GM10248 (cell line): ENCODE results near the gene ZMIZ1.

Experiments used
- CTCF ChIA-PET: fragments of 300-600 bp; sonication (Branson Sonifier 250); formaldehyde crosslinking; extraction: SDS; loops from one replicate; lab custom pipeline; 2021; ENCODE audit warnings: antibody characterized with exemption; lab: Yijun Ruan, JAX
- POLR2A ChIA-PET: fragments of 350-650 bp; sonication (Branson Sonifier 250); formaldehyde crosslinking; extraction: SDS; loops from one replicate; lab custom pipeline; 2020; ENCODE audit warnings: antibody characterized with exemption; lab: Yijun Ruan, JAX
- DNase-seq: peaks from one replicate; pipeline ENCODE4 v3.0.0; 2012; ENCODE audit errors: extremely low spot score
- TF ChIP-seq, protein P1 (sequence below): IDR thresholded peaks from 2 replicates; pipeline ENCODE4 v1.5.1; 2012; ENCODE audit warnings: mild to moderate bottlenecking, low read depth; ENCODE audit errors: extremely low read depth, missing control alignments, control extremely low read depth

The ZMIZ1 gene

DNA sequence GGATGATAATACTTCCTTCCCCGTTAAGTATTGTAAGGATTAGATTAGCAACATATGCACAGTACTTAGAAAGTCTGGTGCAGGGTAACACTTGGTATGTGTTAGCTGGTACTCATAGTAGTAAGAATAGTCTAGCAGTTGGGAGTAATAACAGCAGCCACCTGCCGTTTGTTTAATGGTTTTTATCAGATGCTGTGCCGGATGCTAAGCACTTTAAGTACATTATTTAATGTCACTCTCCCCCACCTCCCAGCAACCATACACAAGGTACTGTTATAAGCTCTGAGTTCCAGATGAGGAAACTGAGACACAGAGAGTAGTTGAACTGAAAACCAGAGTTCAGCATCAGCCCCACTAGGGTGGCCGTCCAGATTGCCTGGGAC is 60.1 kb downstream of the ZMIZ1 start:
- ChIA-PET CTCF (interaction anchor here (1.2 to 2.1 kb wide), 2 partner anchors 30 to 66 kb away, joined by 3 to 4 read pairs; no protein-coding TSS in a partner anchor), POLR2A (no interaction called here)
- TF ChIP-seq, protein P1, sequence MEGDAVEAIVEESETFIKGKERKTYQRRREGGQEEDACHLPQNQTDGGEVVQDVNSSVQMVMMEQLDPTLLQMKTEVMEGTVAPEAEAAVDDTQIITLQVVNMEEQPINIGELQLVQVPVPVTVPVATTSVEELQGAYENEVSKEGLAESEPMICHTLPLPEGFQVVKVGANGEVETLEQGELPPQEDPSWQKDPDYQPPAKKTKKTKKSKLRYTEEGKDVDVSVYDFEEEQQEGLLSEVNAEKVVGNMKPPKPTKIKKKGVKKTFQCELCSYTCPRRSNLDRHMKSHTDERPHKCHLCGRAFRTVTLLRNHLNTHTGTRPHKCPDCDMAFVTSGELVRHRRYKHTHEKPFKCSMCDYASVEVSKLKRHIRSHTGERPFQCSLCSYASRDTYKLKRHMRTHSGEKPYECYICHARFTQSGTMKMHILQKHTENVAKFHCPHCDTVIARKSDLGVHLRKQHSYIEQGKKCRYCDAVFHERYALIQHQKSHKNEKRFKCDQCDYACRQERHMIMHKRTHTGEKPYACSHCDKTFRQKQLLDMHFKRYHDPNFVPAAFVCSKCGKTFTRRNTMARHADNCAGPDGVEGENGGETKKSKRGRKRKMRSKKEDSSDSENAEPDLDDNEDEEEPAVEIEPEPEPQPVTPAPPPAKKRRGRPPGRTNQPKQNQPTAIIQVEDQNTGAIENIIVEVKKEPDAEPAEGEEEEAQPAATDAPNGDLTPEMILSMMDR, result no peak
- DNase-seq, result no peak

DNA sequence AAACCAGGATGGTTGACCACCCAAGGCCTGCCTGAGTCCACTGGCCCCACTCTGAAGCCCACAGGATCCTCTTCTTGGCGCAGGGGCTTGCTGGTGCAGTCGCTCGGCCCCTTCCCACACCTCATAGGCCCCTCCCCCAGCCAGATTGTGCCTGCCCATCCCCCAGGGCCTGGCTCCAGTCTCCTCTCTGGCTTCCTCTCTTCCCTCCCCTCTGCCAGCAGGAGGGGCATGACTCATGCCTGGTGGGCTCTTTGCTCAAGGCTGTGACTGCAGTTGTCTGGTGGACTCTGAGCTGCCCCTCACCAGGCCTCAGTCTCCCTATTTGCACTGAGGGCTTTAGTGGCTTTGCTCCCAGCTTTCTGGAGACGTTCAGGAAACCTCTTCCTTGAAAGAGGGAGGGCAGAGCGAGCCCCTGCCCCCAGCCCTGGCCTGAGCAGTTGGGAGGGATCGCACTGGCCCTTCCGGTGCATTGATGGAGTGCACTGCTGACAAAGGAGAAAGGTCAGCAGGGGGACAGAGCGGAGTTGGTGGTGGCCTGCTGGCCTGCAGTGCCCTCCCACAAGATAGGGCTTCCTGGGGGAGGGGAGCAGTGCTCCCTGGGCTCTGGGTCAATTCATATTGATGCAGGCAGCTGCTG is 60.7 kb downstream of the ZMIZ1 start:
- POLR2A ChIA-PET, result no interaction called here
- no peak for DNase-seq
- CTCF ChIA-PET, result interaction anchor here (1.2 to 2.1 kb wide), 3 partner anchors 15 to 66 kb away, joined by 3 to 4 read pairs (median 4); no protein-coding TSS in a partner anchor
- TF ChIP-seq, protein P1, result no peak

DNA sequence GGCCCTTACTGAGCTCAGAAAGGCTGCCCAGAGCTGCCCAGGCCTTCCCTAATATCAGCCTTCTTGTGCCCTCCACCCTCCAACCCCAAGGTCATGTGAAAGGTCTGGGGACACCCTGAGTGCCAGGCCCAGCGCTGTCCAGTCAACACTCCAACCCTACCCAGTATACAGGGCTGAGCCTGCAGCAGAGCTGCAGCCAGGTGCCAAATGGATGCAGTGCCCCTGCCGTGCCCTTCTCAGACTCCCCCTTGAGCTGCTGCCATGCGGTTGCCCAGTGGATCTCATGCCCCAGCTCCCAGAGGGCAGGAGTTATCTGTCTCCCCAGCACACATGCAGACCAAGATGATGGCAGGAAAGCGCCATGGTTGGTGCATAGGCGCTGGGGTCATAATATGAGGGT is 61.5 kb downstream of the ZMIZ1 start:
- TF ChIP-seq, protein P1, result no peak
- DNase-seq, result no peak
- POLR2A ChIA-PET, result no interaction called here
- CTCF ChIA-PET, result interaction anchor here (1.4 kb wide), 1 partner anchor 16 kb away, joined by 4 read pairs; no protein-coding TSS in a partner anchor

DNA sequence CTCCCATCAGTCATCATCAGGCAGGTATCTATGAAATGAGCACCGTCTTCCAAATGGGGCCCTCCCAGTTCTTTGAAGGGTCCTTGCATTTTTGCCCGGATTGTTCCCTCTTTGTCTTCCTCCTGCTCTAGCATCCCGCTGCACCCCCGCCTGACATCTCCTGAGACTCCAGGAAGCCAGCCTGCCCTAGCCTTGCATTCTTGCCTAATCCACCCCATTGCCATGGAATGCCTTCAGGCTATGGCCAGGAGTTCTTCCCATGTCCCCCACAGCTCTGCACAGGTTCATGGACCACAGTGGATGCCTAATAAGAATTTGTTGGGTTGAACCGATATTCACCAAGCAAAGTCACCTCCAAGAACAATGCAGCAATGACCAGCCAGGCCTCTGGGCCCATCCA is 62.1 kb downstream of the ZMIZ1 start:
- TF ChIP-seq, protein P1, result no peak
- ChIA-PET CTCF (interaction anchor here (1.4 kb wide), 1 partner anchor 17 kb away, joined by 4 read pairs; no protein-coding TSS in a partner anchor), POLR2A (no interaction called here)
- DNase-seq, result no peak

DNA sequence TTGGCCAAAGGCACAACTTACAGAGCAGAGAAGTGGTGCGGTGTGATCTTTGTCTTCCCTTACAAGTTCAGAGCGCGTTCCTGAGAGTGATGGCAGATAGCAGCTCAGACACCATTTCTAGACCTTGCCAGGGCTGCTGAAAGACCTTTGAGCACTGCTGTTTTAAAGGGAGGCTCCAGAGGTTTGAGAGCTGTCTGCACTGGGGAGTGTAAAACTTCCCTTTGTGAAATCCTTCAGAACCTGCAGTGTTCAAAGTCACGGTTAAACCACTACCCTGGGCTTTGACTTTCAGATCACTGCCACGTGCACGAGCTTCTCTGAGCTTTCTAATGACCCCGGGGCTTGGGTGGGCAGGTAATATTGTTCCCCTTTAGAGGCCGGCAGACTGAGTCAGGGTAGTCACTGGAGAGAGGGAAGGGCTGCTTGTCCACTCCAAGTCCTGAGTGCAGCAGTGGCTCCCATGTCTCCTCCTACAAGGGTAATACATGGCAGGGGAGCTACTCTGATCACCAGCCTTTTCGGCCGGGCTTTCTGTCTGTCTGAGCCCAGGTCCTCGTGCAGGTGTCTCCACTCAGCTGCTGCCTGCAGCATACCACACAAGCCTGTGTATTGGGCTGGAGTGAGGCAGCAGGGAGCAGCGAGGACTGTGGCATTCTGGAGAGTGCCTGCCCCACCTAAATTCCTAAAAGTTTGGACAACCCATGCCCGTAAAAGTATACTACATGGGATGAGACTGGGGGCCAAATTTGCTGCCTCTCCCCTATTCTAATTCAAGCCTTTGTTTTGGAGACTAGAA is 63.3 kb downstream of the ZMIZ1 start:
- DNase-seq, result no peak
- CTCF ChIA-PET, result no interaction called here
- POLR2A ChIA-PET, result no interaction called here
- TF ChIP-seq, protein P1, result no peak

DNA sequence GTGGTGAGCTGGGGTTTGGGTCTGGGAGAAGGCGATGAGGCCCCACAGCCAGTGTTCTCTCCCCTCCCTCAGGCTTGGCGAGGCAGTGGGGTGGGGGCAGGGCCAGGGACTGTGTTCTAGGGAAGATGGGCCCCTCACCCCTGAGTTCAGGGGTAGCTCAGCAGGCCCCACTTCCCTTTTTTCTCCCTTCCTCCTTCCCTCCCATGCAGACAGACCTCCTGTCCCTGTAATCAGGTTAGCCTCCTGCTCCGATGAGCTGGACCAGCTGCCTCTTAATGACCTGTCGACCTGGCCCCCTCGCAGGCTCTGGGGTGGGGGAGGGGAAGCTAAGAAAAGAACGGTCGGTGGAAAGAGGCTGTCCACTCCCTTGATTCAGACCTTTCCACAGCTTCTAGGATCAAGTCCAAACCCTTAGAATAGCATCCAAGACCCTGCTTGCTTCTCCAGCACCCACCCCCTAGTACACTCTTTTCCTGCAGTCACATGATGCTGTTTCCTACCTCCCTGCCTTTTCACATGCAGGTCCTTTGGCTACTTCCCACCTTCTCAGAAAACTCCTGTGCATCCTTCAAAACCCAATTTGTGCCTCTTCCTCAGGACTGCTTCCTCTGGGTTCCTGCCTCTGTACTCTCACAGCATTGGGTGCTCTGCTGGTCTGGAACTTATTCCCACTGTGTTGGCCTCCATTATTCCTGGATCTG is 64.1 kb downstream of the ZMIZ1 start:
- no peak for DNase-seq
- TF ChIP-seq, protein P1, result no peak
- POLR2A ChIA-PET, result no interaction called here
- CTCF ChIA-PET, result interaction anchor here (1.7 kb wide), 1 partner anchor 9 kb away, joined by 4 read pairs; no protein-coding TSS in a partner anchor
